ENCODE measurements around the gene GSTM3. TPM values are rescaled to one million over a fixed set of nuclear protein-coding genes. Genes with fewer than 3 reads are reported as not detected.

The GSTM3 gene
- total RNA-seq, 1 experiment from 2014 or later, result 110 TPM

DNA sequence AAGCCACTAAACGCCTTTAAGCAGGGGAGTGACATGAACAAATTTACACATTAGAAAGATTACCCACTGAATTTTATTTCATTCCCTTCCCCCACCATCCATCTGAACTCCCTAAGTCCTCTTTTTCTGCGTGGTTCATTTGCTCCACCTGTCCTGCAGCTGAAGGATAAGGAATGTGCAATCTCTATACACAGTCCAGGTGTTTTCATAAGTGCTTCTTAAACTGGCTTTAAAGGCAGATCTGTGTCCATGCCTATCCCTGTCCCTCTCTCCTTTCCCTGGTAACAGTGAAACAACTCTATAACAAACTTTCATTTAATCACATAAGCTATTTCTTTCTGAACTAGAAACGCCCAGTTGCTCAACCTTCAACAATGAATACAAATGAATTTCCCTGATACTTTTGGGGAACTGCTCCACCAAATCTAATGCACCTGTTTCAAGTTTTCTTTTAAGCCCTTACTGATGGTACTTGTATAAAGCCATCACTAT is 8.4 kb downstream of the GSTM3 start:
- DNase-seq, result no peak
- no peak for TF ChIP-seq EZH2 (IDR thresholded peaks at IDR 0.05; ENCODE audit: low read depth)
- TF ChIP-seq, protein P1, sequence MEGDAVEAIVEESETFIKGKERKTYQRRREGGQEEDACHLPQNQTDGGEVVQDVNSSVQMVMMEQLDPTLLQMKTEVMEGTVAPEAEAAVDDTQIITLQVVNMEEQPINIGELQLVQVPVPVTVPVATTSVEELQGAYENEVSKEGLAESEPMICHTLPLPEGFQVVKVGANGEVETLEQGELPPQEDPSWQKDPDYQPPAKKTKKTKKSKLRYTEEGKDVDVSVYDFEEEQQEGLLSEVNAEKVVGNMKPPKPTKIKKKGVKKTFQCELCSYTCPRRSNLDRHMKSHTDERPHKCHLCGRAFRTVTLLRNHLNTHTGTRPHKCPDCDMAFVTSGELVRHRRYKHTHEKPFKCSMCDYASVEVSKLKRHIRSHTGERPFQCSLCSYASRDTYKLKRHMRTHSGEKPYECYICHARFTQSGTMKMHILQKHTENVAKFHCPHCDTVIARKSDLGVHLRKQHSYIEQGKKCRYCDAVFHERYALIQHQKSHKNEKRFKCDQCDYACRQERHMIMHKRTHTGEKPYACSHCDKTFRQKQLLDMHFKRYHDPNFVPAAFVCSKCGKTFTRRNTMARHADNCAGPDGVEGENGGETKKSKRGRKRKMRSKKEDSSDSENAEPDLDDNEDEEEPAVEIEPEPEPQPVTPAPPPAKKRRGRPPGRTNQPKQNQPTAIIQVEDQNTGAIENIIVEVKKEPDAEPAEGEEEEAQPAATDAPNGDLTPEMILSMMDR (conservative IDR thresholded peaks at IDR 0.05), result no peak
- ChIA-PET CTCF (no interaction called here), POLR2A (ENCODE audit: unreplicated experiment) (no interaction called here)
- no peaks in the 10 kb centered on the region for H3K9me2 ChIP-seq (ENCODE audit: insufficient read depth)
- no peaks in the 10 kb centered on the region for H4K20me1 ChIP-seq (ENCODE audit: insufficient read depth)
- intact Hi-C loops (cut with micrococcal nuclease; ENCODE audit: unreplicated experiment), result no loop called here
- H3K4me2 ChIP-seq, result peak overlapping the region; percentile 37
- BruUV-seq (replicated peaks), result no TSS peak
- H3K27ac ChIP-seq, result no peak overlapping the region
- no peaks in the 10 kb centered on the region for H3K27me3 ChIP-seq (ENCODE audit: insufficient read depth, low read depth)
- H3K4me3 ChIP-seq, result no peak overlapping the region
- H2AFZ ChIP-seq, result no peak overlapping the region
- no peaks in the 10 kb centered on the region for H3K9me3 ChIP-seq (ENCODE audit: insufficient read depth, low read depth)
- H3F3A ChIP-seq (ENCODE audit: insufficient read depth, low read depth), result peaks cover 18% of the 10 kb centered on the region; the same call in 1 of the 2 replicates
- peaks cover 18% of the 10 kb centered on the region for H3K36me3 ChIP-seq (ENCODE audit: low read depth)
- H3K4me1 ChIP-seq (replicated peaks; ENCODE audit: insufficient read depth), result peaks cover 24% of the 10 kb centered on the region
- no peaks in the 10 kb centered on the region for H3K79me2 ChIP-seq (ENCODE audit: low read depth)

DNA sequence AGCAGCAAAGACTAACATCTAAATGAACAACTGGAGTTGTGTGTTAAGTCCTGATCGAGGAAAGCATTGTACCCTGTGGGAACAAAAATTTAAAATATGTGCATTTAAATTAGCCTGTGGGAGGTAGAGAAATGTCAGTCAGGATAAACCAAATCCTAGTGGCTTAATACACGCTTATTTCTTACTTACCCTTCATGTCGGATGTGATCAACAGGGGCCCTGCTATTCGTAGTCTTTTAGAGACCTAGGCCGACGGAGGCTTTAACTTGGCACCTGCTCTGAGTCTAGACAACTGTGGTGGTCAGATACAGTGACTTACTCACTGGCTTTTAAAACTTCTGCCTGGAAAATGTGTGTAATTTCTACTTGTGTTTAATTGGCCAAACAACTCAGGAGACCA is 10.2 kb downstream of the GSTM3 start:
- H2AFZ ChIP-seq, result no peak overlapping the region
- H3K9me3 ChIP-seq (ENCODE audit: insufficient read depth, low read depth), result no peaks in the 10 kb centered on the region
- H3K9me2 ChIP-seq (ENCODE audit: insufficient read depth), result no peaks in the 10 kb centered on the region
- peaks cover 24% of the 10 kb centered on the region for H3K4me1 ChIP-seq (replicated peaks; ENCODE audit: insufficient read depth)
- no peaks in the 10 kb centered on the region for H3K27me3 ChIP-seq (ENCODE audit: insufficient read depth, low read depth)
- 0 out of 2 replicates have a peak, but pooled peaks cover under 1% of the 10 kb centered on the region for H3K36me3 ChIP-seq (ENCODE audit: low read depth)
- no peak overlapping the region for H3K27ac ChIP-seq
- peaks cover 18% of the 10 kb centered on the region; the same call in 1 of the 2 replicates for H3F3A ChIP-seq (ENCODE audit: insufficient read depth, low read depth)
- intact Hi-C loops (cut with micrococcal nuclease; ENCODE audit: unreplicated experiment), result no loop called here
- ChIA-PET POLR2A (ENCODE audit: unreplicated experiment) (no interaction called here), CTCF (no interaction called here)
- H4K20me1 ChIP-seq (ENCODE audit: insufficient read depth), result no peaks in the 10 kb centered on the region
- no peak for DNase-seq
- H3K79me2 ChIP-seq (ENCODE audit: low read depth), result no peaks in the 10 kb centered on the region
- no peak overlapping the region for H3K4me3 ChIP-seq
- TF ChIP-seq, protein P1 (conservative IDR thresholded peaks at IDR 0.05), result no peak
- TF ChIP-seq EZH2 (IDR thresholded peaks at IDR 0.05; ENCODE audit: low read depth), result no peak
- no peak overlapping the region for H3K4me2 ChIP-seq
- BruUV-seq (replicated peaks), result no TSS peak

DNA sequence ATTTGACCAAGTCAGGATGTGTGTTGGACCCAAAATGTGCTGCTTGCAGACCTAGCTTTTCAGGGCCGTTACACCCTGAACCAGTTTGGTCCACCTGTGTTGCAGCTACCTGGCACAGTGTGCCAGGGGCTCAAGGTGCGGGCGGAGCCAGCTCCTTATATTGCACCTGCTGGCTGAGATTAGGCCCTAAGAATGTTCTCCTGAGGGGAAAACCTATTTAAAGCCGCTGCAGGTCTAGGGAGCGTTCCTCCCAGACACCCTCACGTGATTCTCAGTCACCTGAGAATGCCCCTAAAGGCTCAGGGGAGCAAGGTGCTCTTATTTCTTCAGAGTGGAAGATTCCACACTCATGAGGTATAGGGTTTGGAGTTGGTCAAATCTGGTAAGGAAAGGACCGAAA is 12.0 kb downstream of the GSTM3 start:
- Histone ChIP-seq H3K4me2 (no peak overlapping the region), H3K79me2 (ENCODE audit: low read depth) (no peaks in the 10 kb centered on the region), H3K9me3 (ENCODE audit: insufficient read depth, low read depth) (no peaks in the 10 kb centered on the region), H3K27ac (no peak overlapping the region), H3F3A (ENCODE audit: insufficient read depth, low read depth) (peaks cover 18% of the 10 kb centered on the region; the same call in 1 of the 2 replicates), H3K27me3 (ENCODE audit: insufficient read depth, low read depth) (no peaks in the 10 kb centered on the region), H3K4me1 (replicated peaks; ENCODE audit: insufficient read depth) (peaks cover 24% of the 10 kb centered on the region), H3K36me3 (ENCODE audit: low read depth) (no peaks in the 10 kb centered on the region), H3K9me2 (ENCODE audit: insufficient read depth) (no peaks in the 10 kb centered on the region), H2AFZ (no peak overlapping the region), H3K4me3 (no peak overlapping the region), H4K20me1 (ENCODE audit: insufficient read depth) (no peaks in the 10 kb centered on the region)
- peak in 1 of 2 experiments; percentile 58 for DNase-seq
- BruUV-seq (replicated peaks), result no TSS peak
- POLR2A ChIA-PET (ENCODE audit: unreplicated experiment), result interaction anchor here (0.6 kb wide), 1 partner anchor 13 kb away, joined by 5 read pairs; no protein-coding TSS in a partner anchor
- TF ChIP-seq, protein P1 (conservative IDR thresholded peaks at IDR 0.05), result no peak
- no peak for TF ChIP-seq EZH2 (IDR thresholded peaks at IDR 0.05; ENCODE audit: low read depth)
- intact Hi-C loops (cut with micrococcal nuclease; ENCODE audit: unreplicated experiment), result no loop called here
- CTCF ChIA-PET, result interaction anchor here (0.6 kb wide), 1 partner anchor 84 kb away, joined by 4 read pairs; no protein-coding TSS in a partner anchor

Measured in PC-9 (cell line).